GM18511 (cell line): Measurements from ENCODE around the gene IRF8.

Source experiments
- ATAC-seq: cut with Tn5 transposase; IDR thresholded peaks from one replicate; pipeline ENCODE4 v1.9.1; 2021; ENCODE audit warnings: mild to moderate bottlenecking, moderate library complexity; ENCODE audit not compliant: unreplicated experiment

The IRF8 gene

DNA sequence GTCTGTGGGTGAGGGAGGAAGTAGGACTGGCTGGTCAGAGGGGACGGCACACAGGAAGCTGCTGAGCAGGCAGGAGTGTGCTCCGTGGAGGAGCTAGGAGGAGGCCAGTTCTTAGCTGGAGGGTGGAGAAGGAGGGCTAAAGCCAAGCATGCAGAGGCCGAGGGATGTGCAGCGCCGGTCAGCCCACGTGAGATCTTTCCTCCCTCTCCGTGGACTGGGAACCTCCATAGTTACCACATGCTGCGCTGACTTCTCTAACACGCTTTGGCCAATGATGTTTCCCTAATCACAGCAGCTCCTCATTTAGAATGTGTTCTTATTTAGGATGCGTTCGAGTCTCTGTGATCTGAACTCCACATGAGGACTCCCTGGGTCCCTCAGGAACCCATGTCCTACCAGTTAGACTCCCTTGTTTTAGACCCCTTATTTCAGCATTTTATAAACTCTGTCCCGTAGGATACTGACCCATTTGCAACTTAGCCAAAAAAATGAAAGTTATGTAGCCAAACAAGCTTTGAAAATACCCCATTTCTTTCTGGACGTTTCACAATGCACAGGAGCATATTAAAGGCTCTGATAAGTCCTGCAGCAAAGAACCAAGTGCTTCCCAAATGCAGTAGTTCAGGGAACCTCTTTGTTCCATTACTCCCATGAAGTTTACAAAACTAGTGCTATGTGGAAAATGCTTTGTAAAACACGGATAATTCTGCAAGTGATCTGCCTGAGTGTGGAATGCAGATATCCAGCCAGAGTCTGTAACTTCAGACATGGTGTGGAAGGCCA lies 51.4 kb downstream of the IRF8 start:
- no peak for ATAC-seq

DNA sequence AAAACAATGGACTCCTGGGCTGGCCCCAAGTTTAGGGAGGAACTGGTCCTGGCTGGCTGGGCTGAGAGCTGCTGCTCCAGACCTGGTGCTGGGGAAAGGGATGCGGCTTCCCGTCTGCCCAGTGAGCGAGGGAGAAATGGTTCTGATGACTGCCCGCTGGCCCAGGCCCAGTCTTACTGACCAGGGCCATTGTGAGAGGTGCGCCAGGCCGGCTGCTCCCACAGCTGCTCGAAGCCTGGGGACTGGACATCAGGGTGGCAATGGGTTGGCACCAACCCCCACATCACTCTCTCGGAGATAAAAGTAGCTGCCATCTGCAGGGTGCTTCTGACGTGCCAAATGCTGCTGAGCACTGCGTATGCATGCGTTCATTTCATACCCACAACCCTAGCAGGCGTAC lies 53.2 kb downstream of the IRF8 start:
- ATAC-seq, result no peak

DNA sequence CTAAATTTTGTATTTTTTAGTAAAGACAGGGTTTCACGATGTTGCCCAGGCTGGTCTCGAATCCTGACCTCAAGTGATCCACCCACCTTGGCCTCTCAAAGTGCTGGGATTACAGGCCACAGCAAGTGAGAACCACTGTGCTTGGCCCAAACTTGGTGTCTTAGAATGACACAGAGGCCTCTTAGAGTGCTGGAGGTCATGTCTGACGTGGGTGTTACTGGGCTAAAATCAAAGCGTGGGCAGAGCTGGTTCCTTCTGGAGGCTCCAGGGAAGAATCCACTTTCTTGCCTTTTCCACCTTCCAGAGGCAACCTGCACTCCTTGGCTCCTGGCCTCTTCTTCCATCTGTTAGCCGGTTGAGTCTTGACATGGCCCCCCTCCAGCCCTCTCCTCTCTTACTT lies 53.8 kb downstream of the IRF8 start:
- ATAC-seq, result no peak

DNA sequence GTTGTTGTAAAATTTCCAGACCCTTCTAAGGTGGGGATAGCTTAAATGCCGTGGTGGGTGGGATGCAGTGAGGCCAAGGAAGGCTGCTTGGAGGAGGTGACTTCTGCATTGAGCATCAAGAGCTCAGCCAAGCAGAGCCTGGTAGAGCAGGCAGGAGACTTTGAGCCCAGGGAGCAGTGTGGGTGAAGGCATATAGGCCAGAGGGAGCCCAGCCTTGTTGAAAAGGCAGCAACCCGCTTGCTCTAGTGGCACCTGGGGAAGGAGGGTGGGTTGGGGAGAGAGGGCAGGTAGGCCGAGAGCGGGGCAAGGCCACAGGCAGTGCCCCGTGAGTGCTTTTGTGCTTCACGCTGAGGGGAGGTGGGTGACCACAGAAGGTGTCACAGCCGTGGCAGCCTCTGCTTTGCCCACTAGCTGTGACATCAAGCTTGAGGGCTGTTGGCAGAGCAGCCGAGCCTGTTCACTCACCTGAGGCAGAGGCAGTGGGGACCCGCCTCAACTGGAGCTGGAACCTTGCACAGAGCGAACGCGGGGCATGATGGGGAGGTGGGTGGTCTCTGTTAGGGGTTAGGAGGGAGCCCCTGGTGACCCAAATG lies 56.1 kb downstream of the IRF8 start:
- no peak for ATAC-seq

DNA sequence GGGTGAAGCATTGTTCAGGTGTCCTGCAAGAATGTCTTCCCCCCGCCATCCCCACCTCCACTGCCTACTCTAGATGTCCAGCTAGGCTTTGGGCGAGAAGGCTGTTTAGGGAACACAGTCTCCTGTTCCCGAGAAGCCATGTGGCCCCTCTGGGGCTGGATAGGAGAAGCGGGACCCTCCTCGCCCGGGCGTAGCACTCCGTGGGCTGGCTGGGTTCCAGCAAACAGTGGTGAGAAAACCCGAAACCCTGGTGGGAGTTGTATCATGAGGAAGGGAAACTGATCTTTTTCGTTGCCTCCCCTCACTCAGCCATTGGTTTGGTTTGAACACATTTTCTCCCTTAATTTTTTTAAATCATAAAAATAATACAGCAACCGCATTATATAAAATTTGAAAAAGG lies 56.6 kb downstream of the IRF8 start:
- ATAC-seq, result no peak

DNA sequence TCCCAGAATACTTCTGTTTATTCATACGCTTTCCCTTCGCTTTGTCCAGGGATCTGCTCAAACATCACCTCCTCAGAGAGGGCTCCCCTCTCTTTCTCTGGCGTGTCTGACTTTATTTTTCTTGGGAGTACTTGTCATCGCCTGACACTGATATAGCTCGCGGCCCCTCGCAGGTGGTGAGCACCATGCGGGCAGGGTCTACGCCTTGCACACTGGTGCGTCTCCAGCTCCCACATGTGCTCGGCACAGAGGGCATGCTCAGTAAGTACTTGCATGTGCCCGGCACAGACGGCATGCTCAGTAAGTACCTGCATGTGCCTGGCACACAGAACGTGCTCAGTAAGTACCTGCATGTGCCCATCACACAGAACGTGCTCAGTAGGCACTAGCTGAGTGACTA lies 57.5 kb downstream of the IRF8 start:
- no peak for ATAC-seq

DNA sequence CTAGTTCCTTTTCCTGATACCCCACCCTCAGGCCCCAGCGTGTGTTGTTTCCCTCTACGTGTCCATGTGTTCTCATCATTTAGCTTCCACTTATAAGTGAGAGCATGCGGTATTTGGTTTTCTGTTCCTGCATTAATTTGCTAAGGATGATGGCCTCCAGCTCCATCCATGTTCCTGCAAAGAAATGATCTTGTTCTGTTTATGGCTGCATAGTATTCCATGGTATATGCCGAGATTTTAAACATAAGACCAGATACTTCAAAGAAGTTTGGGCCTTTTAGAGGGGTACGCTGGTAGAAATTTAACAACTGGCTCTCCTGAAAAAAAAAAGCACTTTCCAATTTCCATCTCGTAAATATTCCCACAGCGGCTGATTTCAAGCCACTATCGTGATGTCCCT lies 59.8 kb downstream of the IRF8 start:
- no peak for ATAC-seq

DNA sequence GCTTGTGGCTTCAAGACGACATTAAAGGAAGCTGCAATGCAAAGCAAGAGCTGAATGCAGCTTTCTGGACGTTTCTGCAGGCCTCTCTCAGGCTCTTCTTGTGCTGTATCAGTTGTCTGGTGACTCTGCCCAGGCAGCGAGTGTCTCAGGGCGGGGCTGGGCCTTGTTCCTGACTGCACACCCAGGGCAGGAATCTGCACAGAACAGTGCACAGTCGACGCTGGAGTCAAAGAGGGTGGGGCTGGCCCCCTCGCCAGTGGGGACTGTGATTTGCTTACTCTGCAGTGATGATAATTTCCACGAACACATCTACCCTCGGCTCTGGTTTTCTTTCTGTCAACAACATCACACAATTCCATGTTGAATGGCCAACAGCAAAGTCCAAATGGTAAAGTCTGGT lies 60.7 kb downstream of the IRF8 start:
- ATAC-seq, result no peak

DNA sequence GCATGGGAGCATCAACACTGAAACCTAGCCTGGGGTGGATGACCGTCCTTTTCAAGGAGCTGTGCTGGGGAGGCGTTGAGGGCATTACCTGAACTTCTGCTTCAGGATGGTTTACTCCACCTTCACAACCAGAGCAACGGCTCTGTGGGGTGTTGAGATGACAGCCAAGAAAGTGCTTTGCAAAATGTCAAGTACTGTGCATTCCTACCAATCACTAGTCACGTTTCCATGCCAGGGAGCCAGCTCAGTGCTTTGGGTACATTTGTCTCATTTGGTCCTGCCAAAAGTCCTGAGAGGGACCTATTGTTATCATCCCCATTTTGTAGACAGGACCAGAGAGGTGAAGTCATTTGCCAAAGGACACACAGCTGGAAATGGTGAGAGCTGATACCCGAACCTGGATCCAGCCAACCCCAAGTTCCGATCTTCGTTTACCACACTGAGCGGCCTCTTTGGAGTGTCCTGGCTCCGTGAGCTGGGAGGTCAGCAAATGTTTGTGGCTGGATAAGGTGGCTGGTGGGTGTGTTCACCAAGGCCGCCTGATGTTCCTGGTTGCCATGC lies 61.6 kb downstream of the IRF8 start:
- no peak for ATAC-seq

DNA sequence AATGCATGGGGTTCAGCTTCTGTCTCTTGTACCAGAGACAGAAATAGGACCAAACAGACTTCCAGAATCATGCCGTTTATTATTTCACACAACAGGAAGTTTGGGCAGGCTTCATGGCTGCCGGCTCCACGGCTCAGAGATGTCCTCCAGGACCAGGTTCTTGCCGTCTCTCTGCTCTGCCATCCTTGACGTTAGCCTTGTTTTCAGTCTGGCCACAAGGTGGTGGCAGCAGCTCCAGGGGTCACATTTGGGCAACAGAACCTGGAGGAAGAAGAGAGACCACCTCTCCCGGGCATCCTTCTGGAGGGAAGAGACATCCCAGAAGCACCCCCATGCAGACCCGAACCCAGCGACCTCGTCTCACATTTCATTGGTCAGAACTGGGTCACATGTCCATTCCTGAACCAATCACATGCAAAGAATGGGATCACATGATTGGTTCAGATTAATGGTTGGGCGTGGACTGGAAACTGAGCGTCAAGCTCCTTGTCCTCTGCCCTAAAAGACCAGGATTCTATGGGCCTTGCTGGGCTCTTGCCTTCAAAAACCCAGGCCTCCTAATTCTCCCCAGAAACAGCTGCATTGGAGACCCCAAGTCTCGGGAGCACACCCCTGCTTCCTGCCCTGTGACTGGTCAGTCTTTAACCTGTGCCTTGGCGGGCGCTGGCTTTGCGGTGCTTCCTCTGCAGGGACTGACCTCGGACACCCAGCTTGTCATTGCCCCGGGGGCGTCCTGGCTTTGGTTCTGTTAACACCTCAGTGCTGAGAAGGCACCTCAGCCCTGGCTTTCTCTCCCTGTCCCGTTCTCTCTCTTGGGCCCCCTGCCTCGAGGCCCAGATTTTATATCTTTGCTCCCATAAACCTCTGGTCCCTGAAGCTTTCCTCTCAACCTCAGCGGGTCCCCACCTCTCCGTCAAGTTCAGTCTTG lies 63.3 kb downstream of the IRF8 start:
- no peak for ATAC-seq

DNA sequence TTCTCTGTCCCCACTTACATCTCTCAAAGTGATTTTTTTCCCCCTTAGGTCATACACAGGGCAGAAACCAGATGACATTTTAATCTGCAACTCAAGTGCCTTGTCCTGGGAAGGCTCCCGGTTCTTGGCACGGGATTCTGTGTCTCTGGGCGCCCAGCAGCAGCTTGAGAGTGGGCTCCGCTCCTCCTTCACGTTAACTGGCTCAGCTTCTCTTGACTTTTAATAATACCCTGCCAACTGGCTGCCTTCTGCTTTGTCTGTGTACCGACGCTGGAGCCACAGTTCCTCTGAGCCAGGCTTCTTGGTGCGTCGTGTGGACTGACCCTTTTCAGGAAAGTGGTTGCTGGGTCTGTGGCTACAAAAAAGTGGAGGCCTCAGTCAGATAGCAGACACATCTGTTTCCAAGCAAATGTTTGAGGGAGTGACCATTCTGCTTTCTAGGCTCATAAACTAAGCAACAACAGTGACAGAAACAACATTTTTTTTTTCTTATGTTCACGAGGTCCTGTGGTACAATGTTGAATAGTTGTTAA lies 64.9 kb downstream of the IRF8 start:
- no peak for ATAC-seq

DNA sequence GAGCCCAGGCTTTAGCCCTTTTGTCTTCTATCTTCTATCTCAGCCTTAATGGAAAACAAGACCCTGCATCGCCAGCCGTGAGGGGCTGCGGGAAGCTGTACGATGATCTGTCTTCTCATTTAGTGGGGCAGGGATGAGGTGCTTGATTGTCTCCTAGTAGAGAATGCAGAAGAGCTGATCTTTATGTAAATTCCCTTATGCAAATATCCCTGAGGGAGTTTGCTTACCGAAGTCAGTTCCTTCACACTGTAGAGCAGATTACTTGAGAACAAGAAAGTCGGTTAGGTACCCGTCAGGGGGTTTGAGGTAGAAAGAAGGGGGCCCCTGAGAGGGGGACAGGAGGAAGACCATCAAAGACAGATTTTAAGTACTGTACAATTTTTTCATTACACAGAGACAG lies 66.2 kb downstream of the IRF8 start:
- ATAC-seq, result peak; percentile 45

DNA sequence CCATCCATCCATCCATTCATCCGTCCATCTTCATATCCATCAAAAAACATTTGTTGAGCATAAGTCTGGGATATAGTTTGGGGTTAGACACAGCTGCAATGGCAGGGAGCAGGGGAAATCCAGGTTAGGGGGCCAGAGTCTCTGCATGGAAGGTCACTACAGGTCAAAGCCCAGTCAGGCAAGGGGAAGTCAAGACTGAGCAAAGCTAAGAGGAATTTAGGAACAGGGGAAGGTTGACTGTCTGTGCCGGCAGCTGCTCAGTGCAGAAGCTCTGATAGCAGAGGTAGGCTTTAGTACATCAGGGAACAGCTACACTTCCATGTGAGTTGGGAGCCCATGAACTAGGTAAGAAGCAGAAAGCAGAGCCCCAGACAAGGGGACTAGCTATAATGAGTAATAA lies 68.1 kb downstream of the IRF8 start:
- ATAC-seq, result no peak

DNA sequence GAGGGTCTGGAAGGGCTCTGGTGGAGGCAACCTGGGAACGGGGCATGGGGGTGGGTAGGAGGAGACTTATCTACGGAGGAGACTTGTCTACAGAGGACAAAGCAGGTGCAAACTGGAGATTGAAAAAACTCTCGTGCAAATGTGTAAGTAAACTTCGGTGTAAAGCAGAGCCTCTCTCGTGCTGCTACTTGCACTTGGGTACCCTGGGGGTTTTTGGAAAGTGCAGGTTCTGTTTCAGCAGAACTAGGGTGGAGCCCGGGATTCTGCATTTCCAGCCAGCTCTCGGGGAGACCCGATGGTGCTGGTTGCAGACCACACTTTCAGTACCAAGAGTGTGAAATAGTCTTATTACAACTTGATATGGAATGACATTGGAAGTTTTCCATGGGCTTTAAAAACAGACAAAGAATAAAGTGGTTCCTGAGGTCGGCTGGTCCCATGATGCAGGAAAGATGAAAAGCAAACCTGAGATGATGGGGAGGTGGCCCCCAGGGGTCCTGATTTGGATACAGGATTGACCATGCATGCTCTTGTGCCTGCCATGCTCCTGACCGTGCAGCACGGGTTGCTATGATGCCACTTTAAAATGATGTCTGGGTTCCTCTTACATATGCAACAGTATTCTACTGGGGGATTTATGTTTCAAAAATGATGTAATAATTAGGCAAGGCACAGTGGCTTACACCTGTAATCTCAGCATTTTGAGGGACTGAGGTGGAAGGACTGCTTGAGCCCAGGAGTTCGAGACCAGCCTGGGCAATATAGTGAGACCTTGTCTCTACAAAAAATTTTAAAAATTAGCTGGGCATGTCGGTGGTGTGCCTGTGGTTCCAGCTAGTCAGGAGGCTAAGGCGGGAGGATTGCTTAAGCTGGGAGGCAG lies 69.3 kb downstream of the IRF8 start:
- no peak for ATAC-seq

DNA sequence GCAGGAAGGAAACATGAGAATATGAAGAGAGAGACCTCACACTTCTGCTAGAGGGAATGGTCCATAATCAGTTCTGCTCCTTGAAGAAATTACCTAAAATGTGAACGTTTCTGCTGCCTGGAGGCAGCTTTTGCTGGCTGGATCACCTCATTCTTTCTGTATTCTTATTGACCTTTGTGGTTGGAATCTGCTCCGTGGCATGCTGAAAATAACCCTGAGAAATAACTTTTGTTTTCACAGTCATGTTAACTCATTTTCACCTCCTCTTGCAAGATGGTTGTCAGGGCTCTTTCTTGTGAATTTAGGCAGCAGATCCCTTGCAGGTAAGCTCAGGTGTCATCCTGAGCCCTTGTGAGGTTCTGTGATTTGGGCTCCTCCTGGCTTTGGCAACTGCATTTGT lies 70.2 kb downstream of the IRF8 start:
- ATAC-seq, result peak; percentile 44

DNA sequence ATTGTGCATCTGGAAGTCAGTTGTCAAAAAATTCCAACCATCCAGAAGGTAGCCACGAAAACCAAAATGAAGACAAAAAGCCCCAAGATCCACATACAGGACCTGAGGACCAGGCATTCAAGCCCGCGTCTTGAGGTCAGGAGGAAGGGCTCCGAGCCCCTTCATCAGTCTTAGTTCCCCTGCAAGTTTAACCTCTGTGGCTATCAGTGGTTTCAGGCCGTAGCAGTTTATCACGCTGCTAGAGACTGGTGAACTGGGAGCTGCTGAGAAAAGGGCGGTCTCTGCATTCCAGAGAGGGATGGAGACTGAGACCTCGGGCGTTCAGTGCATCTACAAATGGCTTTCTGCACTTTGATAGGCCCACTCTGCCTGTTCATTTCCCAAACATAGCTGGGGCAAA lies 70.6 kb downstream of the IRF8 start:
- peak; percentile 52 for ATAC-seq

DNA sequence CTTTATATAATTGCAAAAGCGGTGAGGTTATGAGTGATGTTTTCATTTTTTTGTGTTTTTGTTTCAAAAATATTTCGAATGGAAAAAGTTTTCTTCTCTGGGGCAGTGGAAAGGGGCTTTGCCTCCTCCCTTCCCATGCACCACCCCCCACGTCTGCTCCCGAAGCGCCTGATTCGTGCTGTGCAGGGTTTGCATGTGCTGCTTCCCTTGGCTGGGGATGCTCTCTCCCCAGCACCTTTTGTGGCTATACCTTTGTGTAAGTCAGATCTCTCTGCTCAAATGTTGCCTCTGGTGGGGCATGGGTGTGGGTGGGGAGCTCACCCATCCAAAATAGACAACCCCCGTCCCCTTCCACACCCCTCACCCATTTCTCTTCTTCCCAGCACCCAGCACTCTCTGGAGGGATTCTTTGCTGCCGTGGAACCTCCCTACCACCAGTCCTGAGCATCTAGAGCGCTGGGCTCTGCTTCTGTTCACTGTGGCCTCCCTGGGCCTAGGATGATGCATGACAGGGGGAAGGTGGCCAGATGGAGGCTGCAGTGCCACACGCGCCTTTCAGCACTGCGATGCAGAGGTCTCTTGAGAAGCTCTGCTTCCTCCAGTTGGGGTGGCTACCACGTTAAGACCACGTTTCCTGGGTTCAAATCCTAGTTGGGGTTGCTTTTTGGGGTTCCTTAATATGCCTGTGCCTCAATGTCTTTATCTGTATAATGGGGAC lies 71.2 kb downstream of the IRF8 start:
- ATAC-seq, result no peak

DNA sequence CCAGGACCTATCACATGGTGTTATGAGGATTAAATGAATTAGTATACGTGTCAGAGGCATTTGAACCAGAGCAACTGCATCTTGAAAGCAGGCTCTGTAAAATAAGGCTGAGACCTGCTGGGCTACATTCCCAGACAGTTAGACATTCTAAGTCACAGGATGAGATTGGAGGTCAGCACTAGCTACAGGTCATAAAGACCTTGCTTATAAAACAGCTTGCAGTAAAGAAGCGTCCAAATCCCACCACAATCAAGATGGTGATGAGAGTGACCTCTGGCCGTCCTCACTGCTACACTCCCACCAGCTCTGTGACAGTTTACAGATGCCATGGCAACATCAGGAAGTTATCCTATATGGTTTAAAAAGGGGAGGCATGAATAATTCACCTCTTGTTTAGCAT lies 71.8 kb downstream of the IRF8 start:
- no peak for ATAC-seq
